ENCODE results near the gene ERCC2. TPM values are rescaled to one million over a fixed set of nuclear protein-coding genes. Genes with fewer than 3 reads are reported as not detected.
A peak's percentile ranks its signal among the peaks of the same experiment; 100 is the strongest.

Gene ERCC2
- total RNA-seq, 1 donor, result 22.3 TPM

- no peak for TF ChIP-seq CTCF (IDR thresholded peaks at IDR 0.05; ENCODE audit: insufficient read depth, low read length)
- H3K4me3 ChIP-seq (ENCODE audit: low read depth, low read length), result peak overlapping the region; percentile 5
- DNase-seq (ENCODE audit: low read depth), result no peak
Measured at GRCh38 chr19:45385392-45386221, 15.2 kb upstream of the ERCC2 start.

GRCh38 chr19:45382426-45382825 is 12.1 kb upstream of the ERCC2 start:
- no peak overlapping the region for H3K4me3 ChIP-seq (ENCODE audit: low read depth, low read length)
- no peak for TF ChIP-seq CTCF (IDR thresholded peaks at IDR 0.05; ENCODE audit: insufficient read depth, low read length)
- DNase-seq (ENCODE audit: low read depth), result no peak

DNA sequence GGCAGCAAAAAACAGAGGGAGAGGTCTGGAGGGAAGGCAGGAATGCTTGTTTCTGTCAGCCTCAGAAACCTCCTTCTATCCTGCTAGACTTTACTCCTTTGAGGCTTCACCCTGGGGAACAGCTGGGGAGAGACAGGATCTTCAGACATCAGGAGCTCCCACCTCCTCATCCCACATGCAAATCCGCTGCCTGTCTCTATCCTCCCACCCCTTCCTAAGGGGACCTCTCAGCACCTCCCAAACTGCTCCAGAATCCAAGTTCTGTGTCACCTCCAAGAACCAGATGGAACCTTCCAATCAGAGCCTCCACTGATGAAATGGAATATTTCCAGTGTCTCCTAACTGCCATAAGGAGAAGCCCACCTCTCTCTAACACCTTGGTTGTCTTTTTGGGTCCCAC is 9.7 kb upstream of the ERCC2 start:
- no peak for DNase-seq (ENCODE audit: low read depth)
- TF ChIP-seq CTCF (IDR thresholded peaks at IDR 0.05; ENCODE audit: insufficient read depth, low read length), result no peak
- no peak overlapping the region for H3K4me3 ChIP-seq (ENCODE audit: low read depth, low read length)

- DNase-seq (ENCODE audit: low read depth), result peak; percentile 98
- no peak overlapping the region for H3K4me3 ChIP-seq (ENCODE audit: low read depth, low read length)
- no peak for TF ChIP-seq CTCF (IDR thresholded peaks at IDR 0.05; ENCODE audit: insufficient read depth, low read length)
Measured at GRCh38 chr19:45376045-45376724, 5.8 kb upstream of the ERCC2 start.

- no peak for DNase-seq (ENCODE audit: low read depth)
- no peak overlapping the region for H3K4me3 ChIP-seq (ENCODE audit: low read depth, low read length)
- no peak for TF ChIP-seq CTCF (IDR thresholded peaks at IDR 0.05; ENCODE audit: insufficient read depth, low read length)
Measured at GRCh38 chr19:45368737-45369340, 1.5 kb downstream of the ERCC2 start.

GRCh38 chr19:45368127-45368526 is 2.2 kb downstream of the ERCC2 start:
- no peak for DNase-seq (ENCODE audit: low read depth)
- no peak for TF ChIP-seq CTCF (IDR thresholded peaks at IDR 0.05; ENCODE audit: insufficient read depth, low read length)
- H3K4me3 ChIP-seq (ENCODE audit: low read depth, low read length), result no peak overlapping the region
